Mesendoderm (in vitro differentiated cells): ENCODE data around the gene LGALS9C.
"Not testable (repeated sequence)": the region's sequence is repeated elsewhere in the genome, so short reads cannot be mapped to it uniquely, and the experiment has no call there.

Source experiments
- DNase-seq: peaks from one replicate; pipeline ENCODE4 v3.0.0; 2013
- H2AK5ac ChIP-seq: 2 replicates; pipeline ENCODE4 v1.6.1; 2013; ENCODE audit warnings: low read length, inconsistent platforms
- H2BK120ac ChIP-seq: 2 replicates; pipeline ENCODE4 v1.6.1; 2013; ENCODE audit warnings: low read depth, mild to moderate bottlenecking, low read length, moderate library complexity, mixed read lengths
- H2BK15ac ChIP-seq: replicated peaks from 2 replicates; pipeline ENCODE4 v1.6.1; 2013; ENCODE audit warnings: low read depth, mild to moderate bottlenecking, moderate library complexity
- H2BK5ac ChIP-seq: 2 replicates; pipeline ENCODE4 v1.6.1; 2013; ENCODE audit warnings: low read length, inconsistent platforms
- H3K18ac ChIP-seq: 2 replicates; pipeline ENCODE4 v1.6.1; 2013; ENCODE audit warnings: mild to moderate bottlenecking, low read length, mixed read lengths
- H3K23ac ChIP-seq: one replicate; pipeline ENCODE4 v1.6.1; 2013; ENCODE audit warnings: low read length
- H3K27ac ChIP-seq: 2 replicates; pipeline ENCODE4 v1.5.1; 2013; ENCODE audit warnings: low read depth, mild to moderate bottlenecking, inconsistent platforms, low read length, moderate library complexity
- H3K27me3 ChIP-seq: 2 replicates; pipeline ENCODE4 v1.6.1; 2013; ENCODE audit warnings: low read length, control low read depth, mild to moderate bottlenecking, inconsistent platforms; ENCODE audit not compliant: insufficient read depth, poor library complexity
- H3K36me3 ChIP-seq: 2 replicates; pipeline ENCODE4 v1.6.1; 2013; ENCODE audit warnings: low read length, inconsistent platforms; ENCODE audit not compliant: control insufficient read depth, insufficient read depth
- H3K4ac ChIP-seq: one replicate; pipeline ENCODE4 v1.6.1; 2013; ENCODE audit warnings: low read depth, mild to moderate bottlenecking, low read length, moderate library complexity
- H3K4me1 ChIP-seq: 2 replicates; pipeline ENCODE4 v1.6.1; 2013; ENCODE audit warnings: low read depth, low read length, inconsistent platforms; ENCODE audit not compliant: control insufficient read depth
- H3K4me2 ChIP-seq: 2 replicates; pipeline ENCODE4 v1.6.1; 2013; ENCODE audit warnings: low read length
- H3K4me3 ChIP-seq: 2 replicates; pipeline ENCODE4 v1.5.1; 2013; ENCODE audit warnings: mild to moderate bottlenecking, low read length
- H3K56ac ChIP-seq: one replicate; pipeline ENCODE4 v1.6.1; 2013; ENCODE audit warnings: low read length
- H3K79me1 ChIP-seq: 2 replicates; pipeline ENCODE4 v1.6.1; 2013; ENCODE audit warnings: low read length, inconsistent platforms
- H3K79me2 ChIP-seq: 2 replicates; pipeline ENCODE4 v1.6.1; 2013; ENCODE audit warnings: mild to moderate bottlenecking, low read length; ENCODE audit not compliant: control insufficient read depth, insufficient read depth
- H3K9ac ChIP-seq: 2 replicates; pipeline ENCODE4 v1.6.1; 2013; ENCODE audit warnings: low read length, inconsistent platforms
- H4K5ac ChIP-seq: one replicate; pipeline ENCODE4 v1.6.1; 2013; ENCODE audit warnings: low read length
- H4K8ac ChIP-seq: one replicate; pipeline ENCODE4 v1.6.1; 2013; ENCODE audit warnings: low read depth, mild to moderate bottlenecking, control low read depth, low read length, moderate library complexity
- WGBS: extraction: QIAGEN DNeasy Blood & Tissue Kit; methylation state at CpG from one replicate; pipeline ENCODE4 v1.1.7; 2013; ENCODE audit warnings: low lambda C conversion rate, missing lambda C conversion rate; ENCODE audit not compliant: insufficient coverage; ENCODE audit errors: extremely low coverage; 5-methylcytosine and 5-hydroxymethylcytosine counted together

LGALS9C gene

DNA sequence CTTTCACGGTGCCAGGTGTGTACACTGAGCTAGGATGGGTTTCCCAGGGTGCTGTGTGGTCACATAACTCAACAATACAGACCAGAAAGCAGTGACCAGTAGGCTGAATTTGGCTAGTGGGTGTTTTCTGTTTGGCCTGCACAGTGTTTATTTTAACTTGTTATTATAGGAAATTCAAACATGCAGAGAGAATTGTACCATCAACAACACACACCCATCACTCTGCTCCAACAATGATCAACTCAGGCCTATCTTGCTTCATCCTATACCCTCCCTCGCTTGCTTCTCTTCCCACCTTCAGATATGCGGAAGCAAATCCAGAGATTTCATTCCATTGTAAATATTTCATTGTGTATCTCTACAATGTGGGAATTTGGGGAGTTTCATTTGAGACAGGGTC, 5.2 kb downstream of the LGALS9C start:
- H3K4me1 ChIP-seq, H3K27ac ChIP-seq, H2AK5ac ChIP-seq, H4K8ac ChIP-seq, H3K56ac ChIP-seq, H3K36me3 ChIP-seq, H2BK15ac ChIP-seq, H3K4me3 ChIP-seq, H3K4ac ChIP-seq, H3K18ac ChIP-seq, H2BK120ac ChIP-seq, H3K23ac ChIP-seq, DNase-seq, H3K4me2 ChIP-seq, H4K5ac ChIP-seq, H3K79me2 ChIP-seq, H2BK5ac ChIP-seq, H3K9ac ChIP-seq, H3K27me3 ChIP-seq, H3K79me1 ChIP-seq: not testable (repeated sequence)
- no CpG with 5 or more reads among the region's 3 CpGs for WGBS

DNA sequence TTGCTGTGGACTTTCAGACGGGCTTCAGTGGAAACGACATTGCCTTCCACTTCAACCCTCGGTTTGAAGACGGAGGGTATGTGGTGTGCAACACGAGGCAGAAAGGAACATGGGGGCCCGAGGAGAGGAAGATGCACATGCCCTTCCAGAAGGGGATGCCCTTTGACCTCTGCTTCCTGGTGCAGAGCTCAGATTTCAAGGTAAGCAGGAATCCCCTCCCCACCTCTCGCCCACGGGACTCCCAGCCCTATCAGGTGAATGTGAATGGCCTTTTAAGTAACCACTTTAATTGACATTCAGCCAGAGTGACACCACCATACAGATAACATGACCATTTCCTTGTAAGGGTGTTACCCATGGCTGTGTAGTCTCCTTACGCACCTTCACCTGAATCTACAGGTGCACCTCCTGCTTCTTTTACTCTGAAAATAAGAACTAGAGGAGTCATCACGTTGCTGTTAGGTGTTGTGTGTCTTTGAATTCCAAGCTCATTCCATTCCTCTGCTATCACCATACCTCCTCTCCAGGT, 9.4 kb downstream of the LGALS9C start:
- H3K79me2 ChIP-seq, H2BK15ac ChIP-seq, H3K27me3 ChIP-seq, H3K9ac ChIP-seq, H3K56ac ChIP-seq, H2AK5ac ChIP-seq, H3K36me3 ChIP-seq, H2BK120ac ChIP-seq, H3K79me1 ChIP-seq, H4K5ac ChIP-seq, DNase-seq, H3K4me2 ChIP-seq, H3K4me3 ChIP-seq, H3K4ac ChIP-seq, H4K8ac ChIP-seq, H3K23ac ChIP-seq, H3K4me1 ChIP-seq, H3K27ac ChIP-seq, H3K18ac ChIP-seq, H2BK5ac ChIP-seq: not testable (repeated sequence)
- WGBS, result no CpG with 5 or more reads among the region's 10 CpGs

DNA sequence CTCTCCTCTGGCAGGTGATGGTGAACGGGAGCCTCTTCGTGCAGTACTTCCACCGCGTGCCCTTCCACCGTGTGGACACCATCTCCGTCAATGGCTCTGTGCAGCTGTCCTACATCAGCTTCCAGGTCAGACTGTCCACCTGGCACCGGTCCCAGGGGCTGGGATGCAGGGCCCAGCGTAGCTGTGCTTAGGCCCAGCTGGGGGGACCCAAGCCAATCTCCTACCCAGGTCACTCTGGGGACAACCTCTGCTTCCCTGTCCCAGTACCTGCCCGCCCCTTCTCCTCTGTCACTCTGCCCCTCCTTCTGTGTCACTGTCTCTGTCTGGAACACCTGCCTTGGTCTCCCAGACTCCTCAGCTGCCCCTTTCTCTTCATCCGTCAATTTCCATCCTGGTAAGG, 11.0 kb downstream of the LGALS9C start:
- not testable (repeated sequence) for H3K79me1 ChIP-seq, H3K9ac ChIP-seq, H4K8ac ChIP-seq, DNase-seq, H3K4me3 ChIP-seq, H2AK5ac ChIP-seq, H3K56ac ChIP-seq, H3K18ac ChIP-seq, H3K4me1 ChIP-seq, H2BK15ac ChIP-seq, H3K27ac ChIP-seq, H2BK120ac ChIP-seq, H2BK5ac ChIP-seq, H3K36me3 ChIP-seq, H4K5ac ChIP-seq, H3K4me2 ChIP-seq, H3K79me2 ChIP-seq, H3K23ac ChIP-seq, H3K4ac ChIP-seq, H3K27me3 ChIP-seq
- no CpG with 5 or more reads among the region's 10 CpGs for WGBS

DNA sequence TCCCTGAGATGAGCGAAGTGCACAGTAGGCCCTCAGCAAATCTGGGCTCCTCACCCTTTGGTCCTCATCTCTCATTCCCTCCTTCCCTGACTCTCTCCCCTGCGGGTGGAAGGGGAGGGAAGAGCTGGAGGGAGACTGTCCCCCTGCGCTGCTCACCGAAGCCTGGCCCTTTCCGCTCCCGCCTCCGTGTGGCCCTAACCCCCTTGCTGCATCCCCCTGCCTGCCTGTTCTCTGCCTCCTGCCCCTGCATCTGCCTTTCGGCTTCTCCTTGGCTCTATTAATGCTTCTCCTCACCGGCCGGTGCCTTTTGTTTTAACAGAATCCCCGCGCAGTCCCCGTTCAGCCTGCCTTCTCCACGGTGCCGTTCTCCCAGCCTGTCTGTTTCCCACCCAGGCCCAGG, 12.0 kb downstream of the LGALS9C start:
- H3K18ac ChIP-seq, H3K4me2 ChIP-seq, H3K79me1 ChIP-seq, H4K8ac ChIP-seq, H2BK120ac ChIP-seq, H3K9ac ChIP-seq, H3K27ac ChIP-seq, H2BK5ac ChIP-seq, H3K36me3 ChIP-seq, H3K27me3 ChIP-seq, H3K4me1 ChIP-seq, H2BK15ac ChIP-seq, H3K23ac ChIP-seq, H2AK5ac ChIP-seq, H3K4me3 ChIP-seq, H3K79me2 ChIP-seq, H3K4ac ChIP-seq, H4K5ac ChIP-seq, DNase-seq: not testable (repeated sequence)
- peak overlapping the region; percentile 15 for H3K56ac ChIP-seq
- no CpG with 5 or more reads among the region's 15 CpGs for WGBS

DNA sequence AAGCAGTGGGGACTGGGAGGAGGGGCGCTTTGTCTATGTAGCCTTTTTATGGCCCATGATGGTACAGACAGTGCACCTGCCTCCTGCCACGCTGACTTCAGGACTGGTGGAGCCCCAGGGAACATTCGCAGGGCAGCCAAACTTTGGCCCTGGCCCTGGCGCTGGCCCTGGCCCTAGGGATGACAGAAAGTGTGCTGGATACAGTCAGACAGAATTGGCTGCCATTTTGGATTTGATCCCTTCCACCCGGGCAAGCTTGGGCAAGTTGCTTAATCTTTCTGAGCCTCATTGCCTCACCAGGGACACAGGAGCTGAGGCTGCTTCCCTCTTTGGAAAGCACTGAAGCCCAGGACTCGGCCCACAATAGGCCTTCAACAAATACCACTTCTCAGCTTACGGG, 13.4 kb downstream of the LGALS9C start:
- H3K9ac ChIP-seq, H3K56ac ChIP-seq, H4K8ac ChIP-seq, H3K79me2 ChIP-seq, DNase-seq, H3K18ac ChIP-seq, H2BK5ac ChIP-seq, H3K36me3 ChIP-seq, H2BK15ac ChIP-seq, H3K27ac ChIP-seq, H2BK120ac ChIP-seq, H3K4me3 ChIP-seq, H4K5ac ChIP-seq, H2AK5ac ChIP-seq, H3K27me3 ChIP-seq, H3K4me1 ChIP-seq, H3K4ac ChIP-seq, H3K79me1 ChIP-seq, H3K23ac ChIP-seq, H3K4me2 ChIP-seq: not testable (repeated sequence)
- WGBS, result no CpG with 5 or more reads among the region's 7 CpGs

DNA sequence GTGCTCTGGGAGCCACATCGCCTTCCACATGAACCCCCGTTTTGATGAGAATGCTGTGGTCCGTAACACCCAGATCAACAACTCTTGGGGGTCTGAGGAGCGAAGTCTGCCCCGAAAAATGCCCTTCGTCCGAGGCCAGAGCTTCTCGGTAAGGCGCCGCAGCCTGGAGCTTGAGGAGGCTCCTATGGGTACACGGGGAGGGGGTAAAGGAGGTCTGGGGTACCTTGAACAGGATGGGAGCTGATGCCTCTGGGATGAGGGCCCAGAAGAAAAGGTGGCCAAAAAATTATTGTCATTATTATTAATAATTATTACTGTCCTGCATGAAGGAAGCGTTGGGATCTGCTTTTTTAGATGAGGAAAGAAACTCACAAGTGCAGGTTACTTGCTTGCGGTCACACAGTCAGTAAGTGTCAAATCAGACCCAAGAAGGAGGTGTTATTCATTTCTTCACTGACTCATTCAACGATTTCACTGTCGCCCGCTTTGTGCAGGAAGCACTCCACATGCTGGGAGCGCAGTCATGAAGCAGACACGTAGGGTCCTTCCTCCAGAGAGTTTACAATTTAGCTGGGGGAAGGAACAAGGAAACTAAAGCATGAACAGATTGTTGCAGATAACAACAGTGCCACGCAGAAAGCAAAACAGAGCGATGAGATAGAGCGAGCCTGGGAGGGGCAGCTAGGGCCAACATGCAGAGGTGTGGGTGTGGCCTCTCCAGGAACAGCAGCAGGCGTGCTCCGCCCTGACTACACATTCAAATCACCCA, 16.3 kb downstream of the LGALS9C start:
- not testable (repeated sequence) for H3K4me1 ChIP-seq, H2AK5ac ChIP-seq, H4K5ac ChIP-seq, H2BK5ac ChIP-seq, H2BK120ac ChIP-seq, H3K23ac ChIP-seq, H3K4ac ChIP-seq, H2BK15ac ChIP-seq, DNase-seq, H3K4me2 ChIP-seq, H3K4me3 ChIP-seq, H3K27me3 ChIP-seq, H3K79me1 ChIP-seq, H3K9ac ChIP-seq, H3K36me3 ChIP-seq, H3K27ac ChIP-seq, H3K56ac ChIP-seq, H3K18ac ChIP-seq, H4K8ac ChIP-seq, H3K79me2 ChIP-seq
- WGBS, result no CpG with 5 or more reads among the region's 23 CpGs
